ENCODE results near the gene PDXK. TPM values are rescaled to one million over a fixed set of nuclear protein-coding genes. Genes with fewer than 3 reads are reported as not detected.

PDXK gene
- polyA plus RNA-seq, 1 donor from 2014 or later: 35.5 TPM

DNA sequence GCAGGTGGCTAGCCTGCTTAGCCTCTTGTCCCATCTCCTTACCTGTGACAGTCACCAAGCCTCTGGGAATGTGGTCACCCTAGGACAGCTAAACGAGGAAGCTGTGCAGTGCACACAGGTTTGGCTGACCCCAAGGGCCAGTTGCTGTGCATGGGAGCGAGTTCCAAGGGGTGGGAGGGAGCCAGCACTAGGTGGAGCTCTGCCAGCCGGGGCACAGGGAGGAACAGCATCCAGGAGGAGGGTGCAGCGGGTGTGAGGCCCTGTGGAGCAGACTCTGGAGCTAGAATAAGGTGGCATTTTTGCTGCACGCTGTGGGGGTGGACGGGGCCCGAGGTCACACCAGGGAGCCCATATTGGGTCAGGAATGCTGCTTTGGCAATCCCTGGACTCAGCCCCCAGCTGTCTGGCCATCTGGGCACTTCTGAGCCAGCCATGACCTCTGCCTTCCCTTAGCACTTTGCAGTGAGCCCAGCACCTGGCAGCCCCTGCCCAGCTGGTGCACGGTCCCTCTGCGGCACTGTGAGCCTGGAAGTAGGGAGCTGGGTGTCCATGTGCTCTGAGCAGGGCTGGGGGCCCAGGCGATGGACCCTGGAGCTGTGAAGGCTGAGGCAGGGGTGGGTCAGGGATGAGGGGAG, 8.7 kb downstream of the PDXK start:
- no peaks in the 10 kb centered on the region for H3K9me3 Mint-ChIP-seq
- no peaks in the 10 kb centered on the region for H3K36me3 Mint-ChIP-seq
- H3K4me3 Mint-ChIP-seq: peak overlapping the region; percentile 86 to 95 (median 91)
- H3K27ac Mint-ChIP-seq: peak overlapping the region in 2 of 3 donors; percentile 95
- peaks cover 29 to 36% (median 31%) of the 10 kb centered on the region in 3 donors for H3K4me1 Mint-ChIP-seq
- no peaks in the 10 kb centered on the region for H3K27me3 Mint-ChIP-seq

DNA sequence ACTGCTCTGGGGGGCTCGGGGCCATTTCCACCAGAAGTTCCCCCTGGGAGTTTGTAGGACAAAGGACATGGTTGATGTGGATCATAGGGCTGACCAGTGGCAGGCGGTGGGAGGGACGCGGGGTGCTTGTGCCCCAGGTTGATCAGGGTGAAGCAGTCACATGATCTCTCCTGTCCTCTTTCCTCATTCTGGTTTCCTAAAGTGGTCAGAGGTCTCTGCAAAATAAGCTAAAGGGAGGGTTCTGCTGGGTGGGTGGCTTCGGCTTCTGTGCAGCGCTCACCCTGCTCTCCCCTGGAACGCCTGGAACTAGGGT, 9.2 kb downstream of the PDXK start:
- Mint-ChIP-seq H3K27ac (peak overlapping the region in 2 of 3 donors; percentile 86 to 95), H3K36me3 (no peaks in the 10 kb centered on the region), H3K4me3 (peak overlapping the region; percentile 86 to 95 (median 91)), H3K27me3 (no peaks in the 10 kb centered on the region), H3K4me1 (peaks cover 29 to 36% (median 31%) of the 10 kb centered on the region in 3 donors), H3K9me3 (no peaks in the 10 kb centered on the region)

DNA sequence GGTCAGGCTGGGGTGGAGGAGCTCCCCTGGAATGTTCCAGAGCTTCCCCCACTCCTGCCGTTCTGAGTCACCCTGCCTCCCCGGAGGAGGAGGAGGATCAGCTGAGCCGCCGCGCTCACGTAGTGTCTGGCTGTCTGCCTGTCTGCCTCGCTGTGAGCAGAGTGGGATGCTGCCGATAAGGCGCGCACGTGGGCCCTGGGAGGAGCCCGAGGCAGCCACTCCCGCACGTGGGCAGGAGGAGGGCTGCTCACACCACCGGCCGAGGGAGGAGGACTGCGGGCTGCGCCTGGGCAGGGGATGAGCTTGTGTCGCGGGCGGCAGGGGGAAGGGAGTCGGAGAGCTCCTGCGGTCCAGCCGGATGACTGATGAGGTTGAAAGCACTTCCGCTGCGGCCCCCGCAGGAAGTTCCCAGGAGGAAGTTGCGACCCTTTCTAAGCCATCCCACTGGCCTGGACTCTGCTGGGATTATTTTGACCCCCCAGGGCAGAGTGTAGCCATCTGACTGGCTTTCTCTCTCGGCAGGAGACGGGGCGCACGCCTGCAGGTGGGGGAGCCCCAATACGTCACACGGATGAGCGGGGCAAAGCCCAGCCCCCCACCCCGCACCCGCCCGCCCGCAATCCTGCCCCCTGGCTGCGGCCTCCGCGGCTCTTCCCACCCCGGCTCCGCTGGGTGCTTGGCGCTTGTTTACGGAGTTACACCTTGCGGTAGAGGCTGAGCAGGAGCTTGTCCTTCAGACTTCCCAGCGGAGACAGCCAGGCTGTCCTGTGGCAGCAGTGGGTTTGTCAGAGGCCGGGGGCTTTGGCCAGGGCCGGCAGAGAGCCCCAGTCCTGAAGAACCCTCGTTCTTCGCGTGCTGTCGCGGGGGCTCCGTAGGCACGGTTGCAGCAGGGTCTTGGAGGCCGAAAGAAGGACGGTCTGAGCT, 9.8 kb downstream of the PDXK start:
- H3K27ac Mint-ChIP-seq: peak overlapping the region; percentile 83 to 95 (median 86)
- H3K4me1 Mint-ChIP-seq: peaks cover 29 to 35% (median 33%) of the 10 kb centered on the region in 3 donors
- no peaks in the 10 kb centered on the region for H3K27me3 Mint-ChIP-seq
- H3K4me3 Mint-ChIP-seq: peak overlapping the region; percentile 86 to 95 (median 91)
- H3K36me3 Mint-ChIP-seq: no peaks in the 10 kb centered on the region
- H3K9me3 Mint-ChIP-seq: no peaks in the 10 kb centered on the region

DNA sequence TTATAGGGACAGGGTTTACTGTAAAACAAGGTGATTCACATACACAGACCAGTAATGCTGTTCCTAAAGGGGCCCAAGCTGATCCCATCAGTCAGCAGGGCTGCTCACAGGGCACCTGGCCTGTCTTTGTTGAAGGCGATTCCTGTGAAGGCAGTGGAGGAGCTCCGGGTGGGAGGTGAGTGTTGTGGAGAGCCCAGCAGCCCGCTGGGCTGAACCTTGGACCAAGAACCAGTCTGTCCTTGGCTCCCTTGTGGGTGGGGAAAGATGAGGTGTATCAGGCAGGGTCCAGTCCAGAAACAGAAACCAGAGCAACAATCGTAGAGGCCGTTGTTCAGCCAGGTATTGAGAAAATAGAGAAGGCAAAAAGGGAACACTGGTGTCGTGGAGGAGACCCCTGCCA, 12.5 kb downstream of the PDXK start:
- Mint-ChIP-seq H3K9me3 (no peaks in the 10 kb centered on the region), H3K36me3 (no peaks in the 10 kb centered on the region), H3K27me3 (no peaks in the 10 kb centered on the region), H3K4me3 (peak overlapping the region in 1 of 4 donors; percentile 39), H3K27ac (peak overlapping the region in 1 of 3 donors; percentile 21), H3K4me1 (peaks cover 19 to 25% (median 22%) of the 10 kb centered on the region in 3 donors)

DNA sequence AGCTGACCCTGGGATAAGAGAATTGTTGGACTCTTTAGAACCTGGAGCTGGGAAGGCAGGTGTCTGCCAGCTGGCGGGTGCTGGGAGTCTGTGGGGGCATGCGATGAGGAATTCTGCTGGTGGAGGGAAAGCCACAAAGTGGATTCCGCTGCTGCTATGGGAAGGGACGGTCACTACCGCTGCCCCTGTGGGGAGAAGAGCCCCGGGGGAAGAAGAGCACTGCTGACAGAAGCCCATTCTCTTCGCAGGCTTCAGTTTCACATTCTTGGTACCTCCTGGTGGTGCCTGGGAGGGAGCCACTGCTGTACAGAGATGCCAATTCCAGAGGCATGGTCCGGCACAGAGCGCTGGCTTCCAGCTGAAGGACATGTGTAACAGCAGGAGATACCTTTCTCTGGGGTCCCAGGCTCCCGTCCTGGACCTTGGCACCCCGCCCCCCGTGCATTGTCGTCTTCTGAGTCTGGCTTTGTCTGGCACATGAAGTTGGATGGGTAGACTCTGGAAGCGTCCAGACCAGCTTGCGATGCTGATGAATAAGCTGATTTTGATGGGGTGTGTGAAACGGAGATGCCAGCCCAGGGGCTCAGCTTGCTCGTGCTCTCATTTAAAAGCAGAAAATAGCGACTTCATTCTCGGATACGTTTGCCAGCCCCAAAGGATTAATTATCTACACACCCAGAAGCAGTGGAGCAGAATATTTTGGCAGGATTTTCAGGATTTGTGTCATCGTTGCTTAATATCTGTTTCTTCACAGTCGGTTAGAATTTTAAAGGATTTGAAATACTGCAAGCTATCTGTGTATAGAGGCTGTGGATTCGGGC, 13.2 kb downstream of the PDXK start:
- H3K9me3 Mint-ChIP-seq: no peaks in the 10 kb centered on the region
- H3K27ac Mint-ChIP-seq: peak overlapping the region in 1 of 3 donors; percentile 21
- peaks cover 13 to 20% (median 18%) of the 10 kb centered on the region in 3 donors for H3K4me1 Mint-ChIP-seq
- H3K27me3 Mint-ChIP-seq: no peaks in the 10 kb centered on the region
- no peaks in the 10 kb centered on the region for H3K36me3 Mint-ChIP-seq
- peak overlapping the region in 1 of 4 donors; percentile 15 for H3K4me3 Mint-ChIP-seq

DNA sequence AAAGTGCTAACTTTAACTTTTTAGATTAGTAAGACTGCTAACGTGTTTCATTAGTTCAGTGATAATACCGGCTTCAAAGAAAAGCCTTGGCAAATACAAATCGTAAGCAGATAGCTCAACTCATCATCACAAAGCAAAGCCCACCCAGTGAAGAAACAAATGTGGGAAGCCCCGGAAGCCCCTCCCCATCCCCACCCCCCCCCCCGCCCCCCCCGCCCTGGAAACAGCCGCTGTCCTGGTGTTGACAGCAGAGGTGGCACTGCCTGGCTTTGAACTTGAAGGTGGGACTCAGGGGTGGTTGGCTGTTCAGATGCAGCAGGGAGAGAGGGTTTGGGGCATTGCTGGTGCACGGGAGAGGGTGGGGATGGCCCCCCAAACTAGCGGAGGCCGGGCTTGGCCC, 14.1 kb downstream of the PDXK start:
- peaks cover 10 to 13% (median 13%) of the 10 kb centered on the region in 3 donors for H3K4me1 Mint-ChIP-seq
- no peaks in the 10 kb centered on the region for H3K36me3 Mint-ChIP-seq
- no peak overlapping the region for H3K27ac Mint-ChIP-seq
- H3K4me3 Mint-ChIP-seq: peak overlapping the region in 1 of 4 donors; percentile 28
- no peaks in the 10 kb centered on the region for H3K9me3 Mint-ChIP-seq
- H3K27me3 Mint-ChIP-seq: no peaks in the 10 kb centered on the region

DNA sequence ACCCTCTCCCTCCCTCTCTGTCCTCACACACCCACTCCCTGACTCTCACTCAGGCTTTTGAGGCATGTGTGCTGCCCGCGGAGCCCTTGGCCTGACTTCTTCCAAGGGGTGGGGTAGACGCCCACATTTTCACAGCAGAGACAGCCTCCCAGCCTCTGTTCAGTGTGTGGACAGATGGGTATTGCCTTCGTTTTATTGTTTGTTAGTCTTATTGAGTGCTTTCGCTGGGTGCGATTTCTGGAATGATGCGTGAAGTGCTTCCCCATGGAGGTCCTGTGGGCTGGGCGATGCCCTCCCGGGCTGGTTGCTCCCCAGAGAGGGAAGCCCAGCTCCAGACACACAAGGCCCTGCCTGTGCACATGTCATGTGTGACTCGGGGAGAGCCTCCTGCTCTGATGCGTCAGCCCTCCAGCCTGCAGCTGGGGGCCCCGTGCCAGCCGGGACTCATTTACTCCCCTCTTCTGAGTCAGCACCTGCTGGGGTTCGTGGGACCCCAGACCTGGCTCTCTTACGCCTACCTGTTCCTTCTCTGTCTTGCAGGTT, 14.7 kb downstream of the PDXK start:
- Mint-ChIP-seq H3K4me3 (peak overlapping the region in 1 of 4 donors; percentile 48), H3K27ac (peak overlapping the region in 2 of 3 donors; percentile 50 to 78), H3K9me3 (no peaks in the 10 kb centered on the region), H3K36me3 (no peaks in the 10 kb centered on the region), H3K27me3 (no peaks in the 10 kb centered on the region), H3K4me1 (peaks cover 6 to 8% (median 7%) of the 10 kb centered on the region in 3 donors)

DNA sequence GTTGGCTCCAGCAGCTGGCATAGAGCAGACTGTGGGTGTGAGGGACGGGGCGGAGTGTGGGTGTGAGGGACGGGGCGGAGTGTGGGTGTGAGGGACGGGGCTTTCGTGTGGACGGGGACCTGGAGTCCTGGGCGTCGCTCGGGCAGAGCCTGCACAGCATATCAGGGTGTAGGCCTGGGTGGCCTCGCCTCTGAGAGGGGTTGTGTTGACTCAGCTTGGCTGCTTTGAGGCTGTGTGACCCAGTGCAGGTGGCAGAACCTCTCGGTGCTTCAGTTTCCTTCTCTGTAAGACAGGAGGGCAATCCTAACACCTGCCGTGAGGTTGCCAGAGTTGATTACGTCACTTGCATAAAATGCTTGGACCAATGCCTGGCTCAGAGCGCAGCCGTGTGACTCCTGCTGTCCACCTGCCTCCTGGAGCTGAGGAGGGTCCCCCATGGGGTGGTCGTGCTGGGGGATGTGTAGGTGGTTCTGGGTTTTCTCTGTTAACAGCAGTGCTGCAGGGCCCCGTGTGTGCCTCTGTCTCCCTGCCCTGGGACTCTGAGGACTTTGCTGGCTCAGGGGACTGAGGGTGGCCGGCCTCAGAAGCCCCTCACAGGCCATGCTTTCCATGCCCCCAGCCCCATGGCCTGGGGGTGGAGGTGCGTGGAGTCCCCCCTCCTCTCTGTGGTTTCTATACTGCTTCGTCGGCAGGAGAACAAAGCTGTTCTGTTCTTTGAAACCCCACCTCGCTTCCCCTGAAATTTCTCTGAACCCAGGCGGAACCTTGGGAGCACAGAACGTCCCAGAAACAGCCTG, 15.4 kb downstream of the PDXK start:
- H3K27me3 Mint-ChIP-seq: no peaks in the 10 kb centered on the region
- H3K4me3 Mint-ChIP-seq: no peak overlapping the region
- H3K9me3 Mint-ChIP-seq: no peaks in the 10 kb centered on the region
- peak overlapping the region in 2 of 3 donors; percentile 50 to 78 for H3K27ac Mint-ChIP-seq
- H3K4me1 Mint-ChIP-seq: peaks cover 2 to 6% (median 5%) of the 10 kb centered on the region in 3 donors
- H3K36me3 Mint-ChIP-seq: no peaks in the 10 kb centered on the region

DNA sequence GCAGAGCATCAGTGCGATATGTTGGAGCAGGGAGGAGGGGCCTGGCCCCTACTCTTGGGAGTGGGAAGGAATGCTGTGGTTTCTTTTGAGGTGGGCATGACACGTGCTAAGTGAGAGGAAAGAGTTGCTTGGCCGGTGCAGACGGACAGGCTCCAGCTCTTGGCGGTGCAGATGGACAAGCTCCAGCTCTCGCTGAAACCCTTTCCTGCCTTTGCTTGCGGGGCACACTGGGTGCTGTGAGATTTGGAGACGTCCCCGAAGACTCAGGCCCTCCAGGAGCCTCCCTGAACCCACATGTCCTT, 15.9 kb downstream of the PDXK start:
- Mint-ChIP-seq H3K9me3 (no peaks in the 10 kb centered on the region), H3K27ac (no peak overlapping the region), H3K4me1 (peaks cover 0 to 6% (median 5%) of the 10 kb centered on the region in 3 donors), H3K27me3 (no peaks in the 10 kb centered on the region), H3K4me3 (peak overlapping the region in 1 of 4 donors; percentile 63), H3K36me3 (no peaks in the 10 kb centered on the region)

DNA sequence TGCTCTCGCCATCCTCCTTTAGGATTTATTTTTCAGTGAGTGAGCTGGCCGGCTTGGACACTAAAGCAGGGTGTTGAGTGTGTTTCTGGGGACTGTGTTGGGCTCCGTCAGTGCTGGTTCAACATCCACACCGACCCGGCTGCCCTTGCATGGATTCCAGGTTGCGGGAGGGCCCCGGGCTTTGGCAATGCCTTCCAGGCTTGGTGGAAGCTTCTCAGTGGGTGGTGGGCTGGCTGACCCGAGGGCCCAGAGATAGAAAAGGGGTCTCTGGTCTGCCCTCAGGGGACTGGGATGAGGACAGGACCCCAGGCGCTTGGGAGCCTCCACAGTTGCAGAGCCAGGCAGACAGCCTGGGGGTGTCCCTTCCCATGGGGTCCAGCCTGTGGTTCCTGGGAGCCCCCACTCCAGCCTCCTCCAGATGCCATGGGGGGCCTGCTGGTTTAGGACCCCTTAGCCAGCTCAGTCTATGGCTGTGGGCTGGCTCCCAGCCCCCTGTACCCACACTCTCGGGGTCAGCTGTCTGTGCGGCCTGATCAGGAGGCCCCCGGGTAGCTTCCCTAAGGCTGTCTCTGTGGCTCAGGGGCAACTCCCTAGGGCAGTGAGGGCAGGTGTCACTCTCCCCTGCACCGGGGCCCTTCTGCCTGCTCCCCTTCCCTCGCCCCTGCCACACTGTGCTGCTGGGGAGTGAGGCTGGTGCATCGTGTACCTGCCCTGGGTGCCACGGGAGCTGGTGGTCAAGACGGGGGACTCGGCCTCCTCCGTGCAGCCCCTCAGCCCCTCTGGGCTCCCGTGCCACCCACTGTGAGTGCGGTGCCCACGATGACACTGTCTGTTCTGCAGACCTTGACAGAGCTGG, 16.5 kb downstream of the PDXK start:
- no peak overlapping the region for H3K27ac Mint-ChIP-seq
- H3K36me3 Mint-ChIP-seq: no peaks in the 10 kb centered on the region
- no peaks in the 10 kb centered on the region for H3K9me3 Mint-ChIP-seq
- no peaks in the 10 kb centered on the region for H3K27me3 Mint-ChIP-seq
- H3K4me3 Mint-ChIP-seq: no peak overlapping the region
- peaks cover 0 to 6% (median 5%) of the 10 kb centered on the region in 3 donors for H3K4me1 Mint-ChIP-seq

DNA sequence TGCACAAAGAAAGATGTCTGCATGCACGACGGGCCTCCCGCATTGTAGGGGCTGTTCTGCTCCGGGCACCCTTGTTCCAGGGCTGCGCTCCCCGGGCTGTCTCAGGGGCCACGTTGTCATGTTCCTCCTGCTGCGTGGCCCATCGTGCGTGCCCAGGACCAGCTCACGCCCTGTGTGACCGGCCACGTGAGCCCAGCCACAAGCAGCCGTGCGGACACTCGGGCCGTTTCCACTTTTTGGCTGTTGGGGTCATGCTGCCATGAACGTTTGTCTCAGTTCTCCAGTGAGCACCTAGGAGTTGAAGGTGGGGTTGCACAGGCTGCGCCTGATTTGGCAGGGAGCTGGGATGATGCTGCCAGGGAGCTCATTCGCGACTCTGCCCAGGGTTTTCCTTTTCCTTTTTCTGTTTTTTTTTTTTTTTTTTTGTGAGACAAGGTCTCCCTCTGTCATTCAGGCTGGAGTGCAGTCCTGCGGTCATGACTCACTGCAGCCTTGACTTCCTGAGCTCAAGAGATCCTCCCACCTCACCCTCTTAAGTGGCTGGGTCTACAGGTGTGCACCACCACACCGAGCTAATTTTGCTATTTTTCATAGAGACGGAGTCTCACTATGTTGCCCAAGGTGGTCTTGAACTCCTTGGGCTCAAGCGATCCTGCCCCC, 17.4 kb downstream of the PDXK start:
- peaks cover 0 to 5% (median 2%) of the 10 kb centered on the region in 3 donors for H3K4me1 Mint-ChIP-seq
- no peaks in the 10 kb centered on the region for H3K9me3 Mint-ChIP-seq
- no peak overlapping the region for H3K4me3 Mint-ChIP-seq
- no peaks in the 10 kb centered on the region for H3K36me3 Mint-ChIP-seq
- H3K27ac Mint-ChIP-seq: no peak overlapping the region
- H3K27me3 Mint-ChIP-seq: peaks cover 2% of the 10 kb centered on the region

DNA sequence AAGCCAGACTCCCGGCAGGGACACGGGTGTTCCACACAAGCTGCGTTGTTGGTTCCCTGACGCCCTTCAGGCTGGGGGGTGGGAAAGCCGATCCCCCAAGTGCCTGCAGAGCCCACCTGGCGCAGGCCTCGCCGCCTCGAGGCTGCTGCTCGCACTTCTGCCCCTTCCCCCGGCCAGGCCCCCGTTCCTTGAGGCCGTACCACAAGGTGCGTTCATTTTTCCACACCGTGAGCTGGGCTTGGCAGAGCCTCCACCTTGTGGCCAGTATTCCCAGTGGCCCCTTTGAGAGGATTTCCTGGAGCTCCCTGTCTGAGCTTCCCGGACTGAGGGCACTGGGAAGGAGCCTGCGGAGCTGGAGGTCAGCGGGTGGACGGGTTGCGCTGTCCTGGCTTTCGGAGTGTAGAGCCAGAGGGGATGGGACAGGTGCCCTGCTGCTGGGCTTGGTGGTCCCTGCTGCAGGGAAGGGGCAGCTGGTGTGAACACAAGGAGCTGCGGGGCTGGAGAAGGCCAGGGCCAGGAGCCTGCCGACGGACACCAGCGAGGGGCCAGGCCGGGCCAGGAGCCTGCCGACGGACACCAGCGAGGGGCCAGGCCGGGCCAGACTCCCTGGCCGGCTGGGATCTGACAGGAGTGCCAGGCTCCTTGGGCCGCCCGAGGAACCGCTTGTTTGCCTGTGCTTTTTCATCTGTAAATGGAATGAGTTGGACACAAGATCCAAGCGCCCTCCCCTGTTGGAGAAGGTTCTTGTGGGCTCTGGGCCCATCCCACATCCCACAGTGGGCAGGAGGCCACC, 18.4 kb downstream of the PDXK start:
- Mint-ChIP-seq H3K27ac (no peak overlapping the region), H3K4me1 (peaks cover 0 to 5% (median 0%) of the 10 kb centered on the region in 3 donors), H3K36me3 (no peaks in the 10 kb centered on the region), H3K4me3 (no peak overlapping the region), H3K27me3 (peaks cover 2% of the 10 kb centered on the region), H3K9me3 (no peaks in the 10 kb centered on the region)

Data from IgD-negative memory B cell (primary cell).